K562 (cell line): ENCODE results near the gene OSBPL1A. TPM values are rescaled to one million over a fixed set of nuclear protein-coding genes. Genes with fewer than 3 reads are reported as not detected.

Experiments used
- ATAC-seq: fragments of 200-7000 bp; cut with Tn5 transposase; 3 replicates; pipeline ENCODE4 v1.9.1; 2020; ENCODE audit warnings: moderate library complexity
- Bru-seq: library from RNA; stranded (reverse); fragments of 400-500 nt; gene quantifications from one replicate; lab custom pipeline; 2021; lab: Mats Ljungman, UMichigan
- BruChase-seq, 2 experiments: library from RNA; stranded (reverse); fragments of 400-500 nt; gene quantifications; one replicate each; lab custom pipeline; 2021; lab: Mats Ljungman, UMichigan
- BruUV-seq: library from RNA; stranded (reverse); fragments of 400-500 nt; replicated peaks from 2 replicates; lab custom pipeline; 2021; lab: Mats Ljungman, UMichigan
- CTCF ChIA-PET: fragments of 300-600 bp; formaldehyde crosslinking; extraction: SDS; loops from one replicate; lab custom pipeline; 2021; ENCODE audit warnings: low intra/inter-chr PET ratio; lab: Yijun Ruan, JAX
- POLR2A ChIA-PET: fragments of 300-600, 350-650 bp; sonication (Branson Sonifier 250); formaldehyde crosslinking; extraction: SDS; loops from one replicate; lab custom pipeline; 2021; ENCODE audit warnings: antibody characterized with exemption, inconsistent platforms; lab: Yijun Ruan, JAX
- DNase-seq, 4 experiments: peaks; one replicate each; pipeline versions ENCODE4 v3.0.0 to v3.0.0-alpha.2; 2011 to 2018; ENCODE audit warnings: low spot score in 3 of 4, mixed read lengths in 3 of 4; ENCODE audit errors: extremely low read depth in 1 of 4
- FAIRE-seq: peaks from 2 replicates; lab custom pipeline; 2011; peaks lifted over from hg19 to GRCh38; lab: Jason Lieb, UNC
- H2AFZ ChIP-seq: 2 replicates; pipeline ENCODE4 v1.6.0; 2011; ENCODE audit warnings: low read depth, low read length, control low read depth, inconsistent platforms
- H3K27ac ChIP-seq: fragments of 200-600 bp; 3 replicates; pipeline ENCODE4 v1.8.0; 2011; ENCODE audit warnings: low read depth, mild to moderate bottlenecking, control low read depth, inconsistent platforms, low read length, moderate library complexity, mixed read lengths; ENCODE audit errors: extremely low read depth
- H3K27me3 ChIP-seq, 2 experiments: fragments of 300-600 bp in 1 of 2; 2 replicates in 1 of 2; 3 replicates in 1 of 2; pipeline versions ENCODE4 v1.6.0 to v1.8.0; 2011; ENCODE audit warnings: inconsistent platforms in 2 of 2, low read length in 2 of 2, mild to moderate bottlenecking in 1 of 2, mixed read lengths in 1 of 2, moderate library complexity in 1 of 2; ENCODE audit not compliant: control insufficient read depth in 2 of 2, insufficient read depth in 2 of 2
- H3K36me3 ChIP-seq: fragments of 300-600 bp; 3 replicates; pipeline ENCODE4 v1.8.0; 2011; ENCODE audit warnings: mild to moderate bottlenecking, low read length, inconsistent platforms; ENCODE audit not compliant: control insufficient read depth, insufficient read depth
- H3K4me1 ChIP-seq, 2 experiments: fragments of 200-600 bp in 1 of 2; replicated peaks in 1 of 2; 2 replicates in 1 of 2; 3 replicates in 1 of 2; pipeline versions ENCODE4 v1.5.1 to v1.8.0; 2011; ENCODE audit warnings: inconsistent platforms in 2 of 2, low read length in 2 of 2, mild to moderate bottlenecking in 1 of 2, mixed read lengths in 1 of 2, moderate library complexity in 1 of 2; ENCODE audit not compliant: control insufficient read depth in 2 of 2, insufficient read depth in 2 of 2
- H3K4me2 ChIP-seq: 2 replicates; pipeline ENCODE4 v1.6.1; 2011; ENCODE audit warnings: low read length, control low read depth, inconsistent platforms, mixed read lengths; ENCODE audit not compliant: insufficient read depth
- H3K4me3 ChIP-seq: fragments of 200-600 bp; sonication (generic), shearing (Covaris generic); 2 replicates; pipeline ENCODE4 v1.5.1; 2016; ENCODE audit warnings: control low read depth, inconsistent platforms
- H3K79me2 ChIP-seq: fragments of 200-600 bp; 3 replicates; pipeline ENCODE4 v1.8.0; 2011; ENCODE audit warnings: low read length, inconsistent platforms; ENCODE audit not compliant: control insufficient read depth, insufficient read depth
- H3K9ac ChIP-seq, 2 experiments: 2 replicates each; pipeline versions ENCODE4 v1.6.0 to v1.6.1; 2011; ENCODE audit warnings: low read depth in 2 of 2, low read length in 2 of 2, control low read depth in 1 of 2, inconsistent platforms in 1 of 2, mild to moderate bottlenecking in 1 of 2, mixed read lengths in 1 of 2; ENCODE audit not compliant: insufficient read depth in 1 of 2
- H3K9me1 ChIP-seq: one replicate; pipeline ENCODE4 v1.6.0; 2011; ENCODE audit warnings: inconsistent platforms, mild to moderate bottlenecking, low read length, moderate library complexity; ENCODE audit not compliant: control insufficient read depth, insufficient read depth
- H3K9me3 ChIP-seq: replicated peaks from 2 replicates; pipeline ENCODE4 v1.5.1; 2011; ENCODE audit warnings: low read depth, low read length, inconsistent platforms; ENCODE audit not compliant: control insufficient read depth, insufficient read depth
- H4K20me1 ChIP-seq: replicated peaks from 2 replicates; pipeline ENCODE4 v1.6.1; 2011; ENCODE audit warnings: low read length, inconsistent platforms, mixed read lengths; ENCODE audit not compliant: control insufficient read depth, insufficient read depth
- BHLHE40 ChIP-seq: IDR thresholded peaks from 2 replicates; pipeline ENCODE4 v1.6.1; 2011; ENCODE audit warnings: low read length, improper control_type of control experiment
- BRF1 ChIP-seq: IDR thresholded peaks from 3 replicates; pipeline ENCODE4 v1.6.1; 2011; ENCODE audit warnings: borderline replicate concordance, mild to moderate bottlenecking; ENCODE audit not compliant: insufficient read length; ENCODE audit errors: extremely low read depth
- COPS2 ChIP-seq: fragments of 450-650 bp; conservative IDR thresholded peaks from 2 replicates; pipeline ENCODE4 v1.6.1; 2016; ENCODE audit warnings: mild to moderate bottlenecking, moderate library complexity
- CXXC5 ChIP-seq: fragments of 250-450 bp; sonication (Bioruptor Pico); IDR thresholded peaks from 2 replicates; pipeline ENCODE4 v1.8.0; 2022; ENCODE audit warnings: inconsistent platforms, mild to moderate bottlenecking, moderate library complexity
- EGR1 ChIP-seq: fragments of 450-650 bp; conservative IDR thresholded peaks from 2 replicates; pipeline ENCODE4 v1.6.1; 2017; ENCODE audit warnings: mild to moderate bottlenecking
- NFIC ChIP-seq: fragments of 450-650 bp; IDR thresholded peaks from 2 replicates; pipeline ENCODE4 v1.6.1; 2017; ENCODE audit warnings: mild to moderate bottlenecking, inconsistent platforms
- NRF1 ChIP-seq, 2 experiments: fragments of 450-650 bp; IDR thresholded peaks in 1 of 2; conservative IDR thresholded peaks in 1 of 2; 2 replicates each; pipeline ENCODE4 v1.6.1; 2014; ENCODE audit warnings: mild to moderate bottlenecking in 2 of 2
- RFX5 ChIP-seq: IDR thresholded peaks from 2 replicates; pipeline ENCODE4 v1.6.1; 2011; ENCODE audit warnings: low read depth, mild to moderate bottlenecking, improper control_type of control experiment, low read length
- SAFB ChIP-seq: fragments of 200-400 bp; formaldehyde crosslinking; IDR thresholded peaks from 2 replicates; pipeline ENCODE4 v1.6.1; 2017; ENCODE audit warnings: low read depth, low read length, borderline replicate concordance
- SNRNP70 ChIP-seq: fragments of 200-400 bp; formaldehyde crosslinking; optimal IDR thresholded peaks from 2 replicates; pipeline ENCODE3; 2017; ENCODE audit warnings: low read depth, low read length
- TOE1 ChIP-seq, 2 experiments: fragments of 450-650 bp in 1 of 2; sonication (generic) in 1 of 2; formaldehyde crosslinking in 1 of 2; IDR thresholded peaks; 2 replicates each; pipeline versions ENCODE4 v1.7.1 to v1.8.0; 2016 to 2022; ENCODE audit warnings: borderline replicate concordance in 2 of 2, mild to moderate bottlenecking in 2 of 2, antibody characterized with exemption in 1 of 2, inconsistent platforms in 1 of 2, low read depth in 1 of 2, missing genetic modification reagents in 1 of 2, moderate library complexity in 1 of 2
- TRIM28 ChIP-seq: fragments of 450-650 bp; IDR thresholded peaks from 2 replicates; pipeline ENCODE4 v1.6.1; 2017
- ZNF140 ChIP-seq: fragments of 250-450 bp; sonication (Bioruptor Pico); IDR thresholded peaks from 2 replicates; pipeline ENCODE4 v1.8.0; 2021; ENCODE audit warnings: moderate library complexity, mild to moderate bottlenecking, inconsistent platforms
- ZNF668 ChIP-seq: fragments of 250-450 bp; sonication (Bioruptor Pico); IDR thresholded peaks from 2 replicates; pipeline ENCODE4 v1.8.0; 2022; ENCODE audit warnings: mild to moderate bottlenecking, inconsistent platforms
- ZNF699 ChIP-seq: fragments of 250-450 bp; sonication (Bioruptor Pico); IDR thresholded peaks from 2 replicates; pipeline ENCODE4 v1.8.0; 2021; ENCODE audit warnings: mild to moderate bottlenecking, moderate library complexity; ENCODE audit not compliant: insufficient replicate concordance
- WGBS: fragments of 100-300 bp; shearing (Covaris generic); methylation state at CpG from one replicate; pipeline ENCODE4 v1.1.6; 2016; ENCODE audit warnings: low coverage, mixed read lengths; ENCODE audit not compliant: insufficient coverage; ENCODE audit errors: missing lambda C conversion rate; 5-methylcytosine and 5-hydroxymethylcytosine counted together
- in situ Hi-C: fragments of 300-500 bp; cut with MboI; formaldehyde crosslinking; loops from 4 replicates; pipeline ENCODE4 v1.15.0; 2018; ENCODE audit warnings: inconsistent platforms, mixed read lengths
- intact Hi-C: fragments of 100-400 bp; cut with micrococcal nuclease; formaldehyde crosslinking; loops from 2 replicates; pipeline ENCODE4 v1.14.2; 2022
- long read RNA-seq, 3 experiments: library from polyadenylated mRNA in 2 of 3; library from RNA in 1 of 3; unstranded in 2 of 3; stranded (forward) in 1 of 3; transcript quantifications; one replicate each; pipeline ENCODE4 v2.0.0, GENCODE V29; 2019 to 2022
- polyA minus RNA-seq, 3 experiments: library from RNA; depleted of rRNA, polyadenylated mRNA; stranded (reverse); fragments of >200 nt; gene quantifications; 2 replicates each; pipeline ENCODE4 v1.2.3, GENCODE V29; 2011
- polyA plus RNA-seq, 8 experiments: library from polyadenylated mRNA; depleted of rRNA in 4 of 8; stranded (reverse) in 5 of 8; unstranded in 3 of 8; fragments of >200 nt; fragmentation: Nextera tagmentation in 2 of 8; fragmentation: Illumina TruSeq in 1 of 8; extraction: Ambion mirVana in 2 of 8; extraction: Trizol in 1 of 8; gene quantifications; 2 replicates each; pipeline versions ENCODE4 v1.2.1 to v1.2.3, GENCODE V29; 2011 to 2014; ENCODE audit warnings: inconsistent platforms in 1 of 8, missing spikeins in 1 of 8
- total RNA-seq, 7 experiments: library from RNA; depleted of rRNA in 6 of 7; stranded (reverse); fragments of >200 nt in 6 of 7; fragmentation: Illumina TruSeq in 2 of 7; extraction: Trizol in 2 of 7; gene quantifications; 2 replicates each; pipeline versions ENCODE4 v1.2.1 to v1.2.3, GENCODE V29; 2011 to 2021; ENCODE audit warnings: low replicate concordance in 1 of 7
- TF ChIP-seq, protein P1 (sequence below): sonication (generic); formaldehyde crosslinking; IDR thresholded peaks from 2 replicates; pipeline ENCODE4 v1.5.0; 2020; ENCODE audit warnings: missing genetic modification reagents
- TF ChIP-seq, protein P2 (sequence below): sonication (generic); formaldehyde crosslinking; IDR thresholded peaks from 2 replicates; pipeline ENCODE4 v1.9.0; 2022; ENCODE audit warnings: mild to moderate bottlenecking, missing genetic modification reagents

Gene OSBPL1A
- not detected in 2 replicates for total RNA-seq (2011; cell fraction: chromatin; rRNA removed; ENCODE audit: low replicate concordance)
- not detected in 2 replicates for total RNA-seq (2011; cell fraction: nucleolus; rRNA removed)
- total RNA-seq (2011; cell fraction: nucleoplasm; rRNA removed), result not detected in 2 replicates
- total RNA-seq (2014; rRNA removed) (not detected in 2 replicates), total RNA-seq (2014; rRNA removed; fragmentation: Illumina TruSeq; extraction: Trizol) (not detected in 2 replicates), total RNA-seq (2015; rRNA removed; fragmentation: Illumina TruSeq; extraction: Trizol) (not detected in 2 replicates), total RNA-seq (2021) (0.34 and 0.49 TPM in 2 replicates), polyA plus RNA-seq (2011; rRNA removed) (not detected in 2 replicates), polyA plus RNA-seq (2014; fragmentation: Illumina TruSeq; extraction: Trizol) (not detected in 2 replicates), polyA plus RNA-seq (2014; fragmentation: Nextera tagmentation; extraction: Ambion mirVana) (not detected), polyA plus RNA-seq (2014; rRNA removed) (0.40 TPM in 1 of 2 replicates, not detected in the other), polyA minus RNA-seq (2011; rRNA and poly(A)+ RNA removed) (not detected in 2 replicates), Bru-seq, nascent RNA (percentile 13 among the genes with signal in this experiment), BruChase-seq, experiment 1, labeled RNA remaining after a 2-hour chase (percentile 12 among the genes with signal in this experiment), BruChase-seq, experiment 2, labeled RNA remaining after a 6-hour chase (percentile 11 among the genes with signal in this experiment)
- not detected in 2 replicates for polyA plus RNA-seq (2011; cell fraction: cytosol; rRNA removed)
- polyA plus RNA-seq (2011; cell fraction: nucleus; rRNA removed), result not detected in 2 replicates
- polyA plus RNA-seq (2012), result not detected in 2 replicates
- not detected in 2 replicates for polyA minus RNA-seq (2011; cell fraction: cytosol; rRNA and poly(A)+ RNA removed)
- polyA minus RNA-seq (2011; cell fraction: nucleus; rRNA and poly(A)+ RNA removed), result 0.11 TPM in 1 of 2 replicates, not detected in the other
- long read RNA-seq, experiment 1, result 0 reads
- long read RNA-seq, experiment 2, result 0 reads
- long read RNA-seq, experiment 3, result 0 reads

DNA sequence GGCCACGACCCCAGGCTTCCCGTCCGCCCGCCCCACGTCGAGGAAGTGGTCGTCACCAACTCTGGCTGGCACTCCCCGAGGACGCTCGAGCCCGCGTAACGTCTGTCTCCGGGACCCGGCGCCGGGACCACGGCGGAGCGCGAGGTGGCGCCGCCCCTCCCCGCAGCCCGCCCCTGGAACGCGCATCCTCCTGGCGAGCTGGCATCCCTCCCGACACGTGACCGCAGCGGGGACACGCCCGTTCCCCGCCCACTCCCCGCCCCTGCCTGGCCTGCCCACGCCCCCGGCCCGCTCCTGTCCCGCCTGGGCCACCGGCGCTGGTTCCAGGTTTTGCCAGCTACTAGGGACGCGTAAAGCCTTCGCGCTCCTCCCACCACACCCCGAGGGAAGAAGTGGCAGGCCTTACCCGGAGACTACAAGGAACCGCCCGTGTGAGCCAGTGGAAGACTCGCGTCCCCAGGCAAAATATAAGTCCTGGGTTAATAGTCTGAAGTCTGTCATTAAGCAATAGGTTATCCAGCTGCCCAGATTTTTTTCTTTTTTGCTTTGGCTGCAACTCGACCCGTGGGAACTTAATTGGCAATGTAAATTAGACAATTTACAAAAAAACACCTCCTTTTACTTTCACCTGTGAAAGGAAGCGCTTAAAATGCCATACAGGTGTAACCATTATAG, at the start of gene OSBPL1A:
Gene OSBPL1A, minus strand, starts transcription at position 131 of the 675 bp plus-strand sequence. CDS start 20,291 bp downstream, outside the sequence.
- no peaks in the 10 kb centered on the region for H3K36me3 ChIP-seq
- no peak within 1 kb of the TSS for H3K27ac ChIP-seq
- in situ Hi-C loops, result no loop called here
- 13% methylated on average over 30 of the region's 55 CpGs for WGBS
- no peaks in the 10 kb centered on the region for H3K9me3 ChIP-seq
- peaks cover 0 to 9% of the 10 kb centered on the region in 2 experiments; a peak in 2 of 5 replicates for H3K4me1 ChIP-seq
- peak; percentile 68 to 92 (median 85) for DNase-seq
- H4K20me1 ChIP-seq, result 0 out of 2 replicates have a peak, but pooled peaks cover 4% of the 10 kb centered on the region
- peaks cover 12 to 13% of the 10 kb centered on the region in 2 experiments for H3K27me3 ChIP-seq
- peak within 1 kb of the TSS; percentile 21 for H3K4me2 ChIP-seq
- H3K9me1 ChIP-seq, result no peaks in the 10 kb centered on the region
- peak within 1 kb of the TSS in 1 of 2 experiments; percentile 4; a peak in 1 of 4 replicates for H3K9ac ChIP-seq
- intact Hi-C loops, result no loop called here
- ChIA-PET CTCF (no interaction called here), POLR2A (interaction anchor here (1.0 kb wide), 1 partner anchor 11 kb away, joined by 3 read pairs; no protein-coding TSS in a partner anchor)
- no peak for FAIRE-seq
- peak; percentile 99 for ATAC-seq
- BruUV-seq, result no TSS peak
- peak within 1 kb of the TSS; percentile 13; the same call in 1 of the 2 replicates for H3K4me3 ChIP-seq
- peak within 1 kb of the TSS; percentile 66 for H2AFZ ChIP-seq
- no peaks in the 10 kb centered on the region for H3K79me2 ChIP-seq
- TF ChIP-seq ZNF668, result no peak
- no peak for TF ChIP-seq COPS2
- TF ChIP-seq ZNF140 (CRISPR knock-in tag), result no peak
- 0 out of 2 replicates have a peak, but pooled peaks have one; percentile 33 for TF ChIP-seq SAFB
- TF ChIP-seq CXXC5 (CRISPR knock-in tag), result 0 out of 2 replicates have a peak, but pooled peaks have one; percentile 22
- TF ChIP-seq, protein P1, sequence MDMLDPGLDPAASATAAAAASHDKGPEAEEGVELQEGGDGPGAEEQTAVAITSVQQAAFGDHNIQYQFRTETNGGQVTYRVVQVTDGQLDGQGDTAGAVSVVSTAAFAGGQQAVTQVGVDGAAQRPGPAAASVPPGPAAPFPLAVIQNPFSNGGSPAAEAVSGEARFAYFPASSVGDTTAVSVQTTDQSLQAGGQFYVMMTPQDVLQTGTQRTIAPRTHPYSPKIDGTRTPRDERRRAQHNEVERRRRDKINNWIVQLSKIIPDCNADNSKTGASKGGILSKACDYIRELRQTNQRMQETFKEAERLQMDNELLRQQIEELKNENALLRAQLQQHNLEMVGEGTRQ (CRISPR knock-in tag), result peak; percentile 87
- peak in 1 of 2 experiments; percentile 43; a peak in 3 of 4 replicates for TF ChIP-seq NRF1 (conservative IDR thresholded peaks at IDR 0.05 in 1 of 2, IDR thresholded peaks at IDR 0.05 in 1 of 2)
- peak; percentile 61 for TF ChIP-seq NFIC
- TF ChIP-seq BRF1, result no peak
- TF ChIP-seq TRIM28, result no peak
- TF ChIP-seq RFX5, result no peak
- peak; percentile 76 for TF ChIP-seq BHLHE40
- TF ChIP-seq SNRNP70, result no peak
- TF ChIP-seq TOE1 (IDR thresholded peaks at IDR 0.05; ENCODE audit: borderline replicate concordance), result no peak
- no peak for TF ChIP-seq TOE1 (CRISPR knock-in tag; IDR thresholded peaks at IDR 0.05; ENCODE audit: borderline replicate concordance, low read depth)
- TF ChIP-seq EGR1, result peak; percentile 44
- TF ChIP-seq, protein P2, sequence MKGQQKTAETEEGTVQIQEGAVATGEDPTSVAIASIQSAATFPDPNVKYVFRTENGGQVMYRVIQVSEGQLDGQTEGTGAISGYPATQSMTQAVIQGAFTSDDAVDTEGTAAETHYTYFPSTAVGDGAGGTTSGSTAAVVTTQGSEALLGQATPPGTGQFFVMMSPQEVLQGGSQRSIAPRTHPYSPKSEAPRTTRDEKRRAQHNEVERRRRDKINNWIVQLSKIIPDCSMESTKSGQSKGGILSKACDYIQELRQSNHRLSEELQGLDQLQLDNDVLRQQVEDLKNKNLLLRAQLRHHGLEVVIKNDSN, result peak; percentile 67
- no peak for TF ChIP-seq ZNF699
